GM19372 (cell line): ENCODE results near the gene AHRR.
A peak's percentile ranks its signal among the peaks of the same experiment; 100 is the strongest.
"Not testable (repeated sequence)": the region's sequence is repeated elsewhere in the genome, so short reads cannot be mapped to it uniquely, and the experiment has no call there.

Source experiments
- ATAC-seq: cut with Tn5 transposase; IDR thresholded peaks from one replicate; pipeline ENCODE4 v1.9.1; 2021; ENCODE audit warnings: mild to moderate bottlenecking, low read depth, moderate library complexity; ENCODE audit not compliant: unreplicated experiment

The AHRR gene

GRCh38 chr5:362978-363765, 41.7 kb downstream of the AHRR start:
- no peak for ATAC-seq

- ATAC-seq = no peak
Measured at GRCh38 chr5:364497-364896, 43.0 kb downstream of the AHRR start.

- no peak for ATAC-seq
Measured at GRCh38 chr5:366541-367357, 45.2 kb downstream of the AHRR start.

- ATAC-seq = no peak
Measured at GRCh38 chr5:367358-368130, 46.0 kb downstream of the AHRR start.

GRCh38 chr5:368183-369084, 46.9 kb downstream of the AHRR start:
- peak; percentile 57 for ATAC-seq

GRCh38 chr5:369151-369868, 47.8 kb downstream of the AHRR start:
- peak; percentile 30 for ATAC-seq

GRCh38 chr5:369869-370236, 48.3 kb downstream of the AHRR start:
- ATAC-seq = not testable (repeated sequence)

GRCh38 chr5:370311-370958, 48.9 kb downstream of the AHRR start:
- no peak for ATAC-seq

- ATAC-seq = no peak
Measured at GRCh38 chr5:370959-371810, 49.7 kb downstream of the AHRR start.

- ATAC-seq = no peak
Measured at GRCh38 chr5:371811-372555, 50.5 kb downstream of the AHRR start.

GRCh38 chr5:372556-372995, 51.1 kb downstream of the AHRR start:
- ATAC-seq = no peak

GRCh38 chr5:372996-373709, 51.6 kb downstream of the AHRR start:
- no peak for ATAC-seq

GRCh38 chr5:373710-374602, 52.4 kb downstream of the AHRR start:
- ATAC-seq = no peak

- ATAC-seq = no peak
Measured at GRCh38 chr5:374631-375335, 53.3 kb downstream of the AHRR start.

GRCh38 chr5:375336-375920, 53.9 kb downstream of the AHRR start:
- no peak for ATAC-seq
